ENCODE measurements around the gene TMEM185B.

The TMEM185B gene

GRCh38 chr2:120223034-120223912, at the start of gene TMEM185B:
Gene TMEM185B (minus strand): TSS chr2:120223400. CDS start chr2:120222976, 424 bp downstream.
- Histone ChIP-seq H3K27me3 (replicated peaks; ENCODE audit: insufficient read depth, low read length) (no peaks in the 10 kb centered on the region), H3K4me3 (ENCODE audit: low read length) (peak within 1 kb of the TSS; percentile 74), H3K9me3 (replicated peaks; ENCODE audit: insufficient read depth, low read length) (no peaks in the 10 kb centered on the region), H3K9ac (ENCODE audit: low read length) (peak within 1 kb of the TSS; percentile 60; the same call in 1 of the 2 replicates), H3K4me1 (ENCODE audit: low read length) (peaks cover 11% of the 10 kb centered on the region; the same call in 1 of the 2 replicates), H2AFZ (ENCODE audit: low read length) (peak within 1 kb of the TSS; percentile 68), H4K20me1 (ENCODE audit: insufficient read depth, low read length) (no peaks in the 10 kb centered on the region), H3K79me2 (ENCODE audit: low read length) (peaks cover 14% of the 10 kb centered on the region), H3K9me2 (replicated peaks; ENCODE audit: insufficient read depth, low read length) (no peaks in the 10 kb centered on the region), H3F3A (ENCODE audit: insufficient read depth, low read length) (no peaks in the 10 kb centered on the region), H3K27ac (ENCODE audit: low read length) (peak within 1 kb of the TSS; percentile 44; the same call in 1 of the 2 replicates), H3K4me2 (ENCODE audit: low read depth, low read length) (peak within 1 kb of the TSS; percentile 77), H3K36me3 (replicated peaks; ENCODE audit: insufficient read depth, low read length) (no peaks in the 10 kb centered on the region)
- no peak for TF ChIP-seq EZH2phosphoT487 (IDR thresholded peaks at IDR 0.05; ENCODE audit: low read length)
- no peak; the same call in 1 of the 2 replicates for TF ChIP-seq CTCF (IDR thresholded peaks at IDR 0.05; ENCODE audit: low read length)
- no peak for TF ChIP-seq EZH2 (optimal IDR thresholded peaks at IDR 0.05; ENCODE audit: low read depth, low read length)
- DNase-seq = peak; percentile 74

GRCh38 chr2:120271711-120272379, 48.6 kb upstream of the TMEM185B start:
- H3F3A ChIP-seq (ENCODE audit: insufficient read depth, low read length) = no peaks in the 10 kb centered on the region
- H3K27me3 ChIP-seq (replicated peaks; ENCODE audit: insufficient read depth, low read length) = no peaks in the 10 kb centered on the region
- no peaks in the 10 kb centered on the region for H3K4me1 ChIP-seq (ENCODE audit: low read length)
- no peak overlapping the region for H3K4me2 ChIP-seq (ENCODE audit: low read depth, low read length)
- H3K27ac ChIP-seq (ENCODE audit: low read length) = no peak overlapping the region
- no peak for DNase-seq
- TF ChIP-seq EZH2phosphoT487 (IDR thresholded peaks at IDR 0.05; ENCODE audit: low read length) = no peak
- TF ChIP-seq EZH2 (optimal IDR thresholded peaks at IDR 0.05; ENCODE audit: low read depth, low read length) = no peak
- TF ChIP-seq CTCF (IDR thresholded peaks at IDR 0.05; ENCODE audit: low read length) = no peak
- H2AFZ ChIP-seq (ENCODE audit: low read length) = no peak overlapping the region
- no peaks in the 10 kb centered on the region for H3K36me3 ChIP-seq (replicated peaks; ENCODE audit: insufficient read depth, low read length)
- H3K79me2 ChIP-seq (ENCODE audit: low read length) = peaks cover 30% of the 10 kb centered on the region
- H4K20me1 ChIP-seq (ENCODE audit: insufficient read depth, low read length) = no peaks in the 10 kb centered on the region
- no peak overlapping the region for H3K4me3 ChIP-seq (ENCODE audit: low read length)
- no peaks in the 10 kb centered on the region for H3K9me3 ChIP-seq (replicated peaks; ENCODE audit: insufficient read depth, low read length)
- H3K9me2 ChIP-seq (replicated peaks; ENCODE audit: insufficient read depth, low read length) = no peaks in the 10 kb centered on the region
- H3K9ac ChIP-seq (ENCODE audit: low read length) = no peak overlapping the region

- no peak overlapping the region for H3K4me3 ChIP-seq (ENCODE audit: low read length)
- H3K9ac ChIP-seq (ENCODE audit: low read length) = no peak overlapping the region
- no peaks in the 10 kb centered on the region for H4K20me1 ChIP-seq (ENCODE audit: insufficient read depth, low read length)
- H3K27me3 ChIP-seq (replicated peaks; ENCODE audit: insufficient read depth, low read length) = no peaks in the 10 kb centered on the region
- no peaks in the 10 kb centered on the region for H3K36me3 ChIP-seq (replicated peaks; ENCODE audit: insufficient read depth, low read length)
- no peak overlapping the region for H2AFZ ChIP-seq (ENCODE audit: low read length)
- H3K4me2 ChIP-seq (ENCODE audit: low read depth, low read length) = no peak overlapping the region
- H3K4me1 ChIP-seq (ENCODE audit: low read length) = no peaks in the 10 kb centered on the region
- TF ChIP-seq EZH2phosphoT487 (IDR thresholded peaks at IDR 0.05; ENCODE audit: low read length) (no peak), EZH2 (optimal IDR thresholded peaks at IDR 0.05; ENCODE audit: low read depth, low read length) (no peak), CTCF (IDR thresholded peaks at IDR 0.05; ENCODE audit: low read length) (no peak)
- H3K27ac ChIP-seq (ENCODE audit: low read length) = no peak overlapping the region
- DNase-seq = no peak
- no peaks in the 10 kb centered on the region for H3F3A ChIP-seq (ENCODE audit: insufficient read depth, low read length)
- H3K9me3 ChIP-seq (replicated peaks; ENCODE audit: insufficient read depth, low read length) = no peaks in the 10 kb centered on the region
- H3K9me2 ChIP-seq (replicated peaks; ENCODE audit: insufficient read depth, low read length) = no peaks in the 10 kb centered on the region
- peaks cover 35% of the 10 kb centered on the region for H3K79me2 ChIP-seq (ENCODE audit: low read length)
These were observed 46.6 kb upstream of the TMEM185B start for GRCh38 chr2:120269816-120270215.
